Measurements from ENCODE around the gene STPG3. TPM values are rescaled to one million over a fixed set of nuclear protein-coding genes. Genes with fewer than 3 reads are reported as not detected.
"Not testable (repeated sequence)": the region's sequence is repeated elsewhere in the genome, so short reads cannot be mapped to it uniquely, and the experiment has no call there.

The STPG3 gene
- total RNA-seq, 1 donor from 2014 or later, result not detected

- peaks cover 9% of the 10 kb centered on the region for H3K36me3 ChIP-seq (ENCODE audit: control insufficient read depth, insufficient read depth, low read length)
- DNase-seq (ENCODE audit: low read depth) (peak; percentile 48), FAIRE-seq (no peak)
- TF ChIP-seq CTCF (IDR thresholded peaks at IDR 0.05; ENCODE audit: insufficient read depth, low read length, severe bottlenecking), result peak; percentile 9
- peak within 1 kb of the TSS; percentile 89 for H3K4me3 ChIP-seq (ENCODE audit: low read depth, low read length)
- no peaks in the 10 kb centered on the region for H3K27me3 ChIP-seq (ENCODE audit: control insufficient read depth, insufficient read depth, low read length)
These were observed 3.8 kb downstream of the STPG3 start, which contains the start of gene NELFB for GRCh38 chr9:137254624-137255447. Gene NELFB (plus strand): TSS chr9:137255327.

GRCh38 chr9:137255448-137256114 is 4.5 kb downstream of the STPG3 start:
- no peak for FAIRE-seq
- no peak for TF ChIP-seq CTCF (IDR thresholded peaks at IDR 0.05; ENCODE audit: insufficient read depth, low read length, severe bottlenecking)

GRCh38 chr9:137256362-137256761 is 5.3 kb downstream of the STPG3 start:
- no peak for FAIRE-seq
- Histone ChIP-seq H3K36me3 (ENCODE audit: control insufficient read depth, insufficient read depth, low read length) (peaks cover 9% of the 10 kb centered on the region), H3K4me3 (ENCODE audit: low read depth, low read length) (peak overlapping the region; percentile 89), H3K27me3 (ENCODE audit: control insufficient read depth, insufficient read depth, low read length) (no peaks in the 10 kb centered on the region)
- DNase-seq (ENCODE audit: low read depth), result no peak
- TF ChIP-seq CTCF (IDR thresholded peaks at IDR 0.05; ENCODE audit: insufficient read depth, low read length, severe bottlenecking), result no peak

More at GRCh38 chr9:137255448-137256114, 4.5 kb downstream of the STPG3 start:
- no peak for DNase-seq (ENCODE audit: low read depth)
- Histone ChIP-seq H3K27me3 (ENCODE audit: control insufficient read depth, insufficient read depth, low read length) (no peaks in the 10 kb centered on the region), H3K36me3 (ENCODE audit: control insufficient read depth, insufficient read depth, low read length) (peaks cover 9% of the 10 kb centered on the region), H3K4me3 (ENCODE audit: low read depth, low read length) (peak overlapping the region; percentile 89)

- no peak for DNase-seq (ENCODE audit: low read depth)
- TF ChIP-seq CTCF (IDR thresholded peaks at IDR 0.05; ENCODE audit: insufficient read depth, low read length, severe bottlenecking), result no peak
- Histone ChIP-seq H3K4me3 (ENCODE audit: low read depth, low read length) (no peak overlapping the region), H3K36me3 (ENCODE audit: control insufficient read depth, insufficient read depth, low read length) (peaks cover 9% of the 10 kb centered on the region), H3K27me3 (ENCODE audit: control insufficient read depth, insufficient read depth, low read length) (no peaks in the 10 kb centered on the region)
- FAIRE-seq, result no peak
These were observed 5.8 kb downstream of the STPG3 start for GRCh38 chr9:137256856-137257255.

GRCh38 chr9:137262173-137262908 is 11.3 kb downstream of the STPG3 start:
- not testable (repeated sequence) for H3K27me3 ChIP-seq (ENCODE audit: control insufficient read depth, insufficient read depth, low read length); DNase-seq (ENCODE audit: low read depth); FAIRE-seq; H3K4me3 ChIP-seq (ENCODE audit: low read depth, low read length)
- H3K36me3 ChIP-seq (ENCODE audit: control insufficient read depth, insufficient read depth, low read length), result peaks cover 24% of the 10 kb centered on the region
- TF ChIP-seq CTCF (IDR thresholded peaks at IDR 0.05; ENCODE audit: insufficient read depth, low read length, severe bottlenecking), result peak; percentile 31

Measured in bronchial epithelial cell (primary cell).